ENCODE measurements around the gene MYLIP.

MYLIP gene

GRCh38 chr6:16108921-16109658 lies 19.8 kb upstream of the MYLIP start:
- DNase-seq: no peak

GRCh38 chr6:16109659-16110305 lies 19.1 kb upstream of the MYLIP start:
- no peak for DNase-seq

- no peak for DNase-seq
These were observed 10.1 kb upstream of the MYLIP start for GRCh38 chr6:16118825-16119224.

- DNase-seq: no peak
These were observed 7.5 kb upstream of the MYLIP start for GRCh38 chr6:16121339-16121738.

GRCh38 chr6:16122197-16122596 lies 6.7 kb upstream of the MYLIP start:
- no peak for DNase-seq

DNA sequence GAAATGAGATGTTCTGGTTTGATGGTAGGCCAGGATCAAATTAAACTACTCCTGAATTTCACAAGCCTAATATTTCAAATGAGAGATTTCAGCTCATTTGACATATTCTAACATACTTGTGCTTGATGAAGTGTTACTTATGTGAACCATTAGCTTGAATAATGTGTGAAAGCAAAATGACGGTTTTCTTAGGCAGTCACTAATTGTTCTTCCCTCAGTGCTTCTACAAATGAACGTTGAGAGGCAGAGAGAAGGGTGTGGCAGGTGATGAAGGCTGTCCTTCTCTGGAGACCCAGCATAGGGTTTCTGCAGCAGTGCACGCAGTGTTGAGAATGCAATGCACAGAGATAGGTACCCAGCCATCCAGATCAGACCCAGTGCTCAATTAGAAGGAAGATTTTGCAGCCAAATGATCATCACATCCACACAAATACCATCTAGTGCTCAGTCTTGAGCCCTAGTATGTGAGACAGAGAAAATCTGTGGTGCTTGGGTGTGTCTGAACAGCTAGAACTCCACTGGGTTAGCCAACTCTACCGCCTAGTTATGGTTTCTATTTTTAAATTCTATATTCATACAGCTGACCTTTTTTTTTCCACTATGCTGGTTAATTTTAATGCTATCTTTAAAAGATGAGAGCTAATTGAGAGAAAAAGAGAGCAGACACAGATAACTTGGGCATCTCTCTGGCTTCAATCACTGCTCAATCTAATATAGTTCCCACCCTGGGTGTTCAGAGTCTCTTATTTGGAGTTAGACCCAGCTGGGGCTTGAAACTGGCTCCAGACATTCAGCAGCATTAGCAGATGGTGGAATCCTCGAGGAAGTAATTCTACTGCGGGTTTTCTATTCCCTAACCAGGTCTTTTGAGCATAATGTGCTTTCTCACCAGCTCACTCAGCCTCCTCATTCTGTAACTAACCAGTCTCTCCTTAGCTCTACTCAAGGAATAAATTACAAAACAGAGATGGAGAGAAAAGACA lies 4.4 kb upstream of the MYLIP start:
- no peak for DNase-seq

DNA sequence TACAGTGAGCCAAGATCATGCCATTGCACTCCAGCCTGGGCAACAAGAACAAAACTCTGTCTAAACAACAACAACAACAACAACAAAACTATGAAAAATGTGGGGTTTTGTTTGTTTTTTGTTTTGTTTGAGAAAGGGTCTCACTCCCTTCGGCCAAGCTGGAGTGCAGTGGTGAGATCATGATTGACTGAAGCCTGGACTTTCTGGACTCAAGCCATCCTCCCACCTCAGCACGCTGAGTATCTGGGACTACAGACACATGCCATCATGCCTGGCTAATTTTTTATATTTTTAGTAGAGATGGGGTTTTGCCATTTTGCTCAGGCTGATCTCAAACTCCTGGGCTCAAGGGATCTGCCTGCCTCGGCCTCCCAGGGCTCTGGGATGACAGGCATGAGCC lies 2.8 kb upstream of the MYLIP start:
- no peak for DNase-seq

GRCh38 chr6:16126861-16127260 lies 2.0 kb upstream of the MYLIP start:
- DNase-seq: no peak

- no peak for DNase-seq
These were observed 1.4 kb upstream of the MYLIP start for GRCh38 chr6:16127471-16127870.

DNA sequence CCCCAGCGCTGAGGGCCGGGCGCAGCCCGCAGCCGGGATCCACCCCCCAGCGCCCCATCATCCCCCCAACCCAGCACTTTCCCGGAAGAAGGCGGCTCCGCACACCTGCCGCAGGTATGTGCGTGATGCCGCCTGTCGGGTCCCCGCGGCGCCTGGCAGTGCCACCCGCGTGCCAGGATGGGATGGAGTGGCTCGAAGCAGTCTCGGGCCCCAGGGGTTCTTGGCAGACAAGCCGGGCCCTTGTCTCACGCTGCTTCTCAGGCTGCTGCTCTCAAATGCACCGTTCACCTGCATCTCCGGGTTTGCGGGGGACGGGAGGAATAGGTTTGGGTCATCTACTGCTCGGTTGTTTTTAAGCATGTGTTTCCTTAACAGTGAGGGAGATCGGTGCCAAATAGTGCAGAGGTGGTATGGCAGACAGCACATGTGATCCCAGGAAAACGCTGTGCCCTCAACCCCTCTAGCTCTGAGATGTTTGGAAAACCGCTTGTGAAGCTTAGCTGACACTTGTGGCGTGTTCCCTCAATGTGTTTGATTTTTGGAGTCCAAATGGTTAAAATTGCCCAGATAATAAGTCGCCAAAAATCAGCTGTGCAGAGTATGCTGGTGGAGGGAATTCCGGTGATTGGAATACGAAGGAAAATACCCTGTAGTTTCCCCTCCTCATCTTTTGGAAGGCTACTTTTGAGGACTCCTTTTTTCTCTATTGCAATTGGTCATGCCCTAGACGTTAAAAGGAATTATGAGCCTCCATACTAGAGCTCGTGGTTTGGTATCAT lies 926 bp downstream of the MYLIP start:
- peak; percentile 39 for DNase-seq

DNA sequence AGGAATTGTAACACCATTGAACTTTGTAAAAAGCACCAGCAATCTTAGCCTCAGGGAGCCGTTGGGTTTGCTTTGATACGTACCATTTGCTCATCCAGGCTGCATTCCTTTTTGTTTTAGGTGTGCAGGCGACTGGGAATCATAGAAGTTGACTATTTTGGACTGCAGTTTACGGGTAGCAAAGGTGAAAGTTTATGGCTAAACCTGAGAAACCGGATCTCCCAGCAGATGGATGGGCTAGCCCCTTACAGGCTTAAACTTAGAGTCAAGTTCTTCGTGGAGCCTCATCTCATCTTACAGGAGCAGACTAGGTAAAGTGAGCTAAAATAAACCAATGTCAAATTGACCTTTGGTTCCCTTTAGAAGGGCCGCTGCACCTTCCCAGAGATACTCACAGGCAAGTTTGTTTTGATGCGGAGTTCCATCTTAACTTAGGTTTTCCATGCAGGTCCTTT lies 1.6 kb downstream of the MYLIP start:
- no peak for DNase-seq

GRCh38 chr6:16130932-16131387 lies 2.1 kb downstream of the MYLIP start:
- DNase-seq: peak; percentile 26

- DNase-seq: no peak
These were observed 4.0 kb downstream of the MYLIP start for GRCh38 chr6:16132909-16133308.

- DNase-seq: no peak
These were observed 5.5 kb downstream of the MYLIP start for GRCh38 chr6:16134430-16134829.

DNA sequence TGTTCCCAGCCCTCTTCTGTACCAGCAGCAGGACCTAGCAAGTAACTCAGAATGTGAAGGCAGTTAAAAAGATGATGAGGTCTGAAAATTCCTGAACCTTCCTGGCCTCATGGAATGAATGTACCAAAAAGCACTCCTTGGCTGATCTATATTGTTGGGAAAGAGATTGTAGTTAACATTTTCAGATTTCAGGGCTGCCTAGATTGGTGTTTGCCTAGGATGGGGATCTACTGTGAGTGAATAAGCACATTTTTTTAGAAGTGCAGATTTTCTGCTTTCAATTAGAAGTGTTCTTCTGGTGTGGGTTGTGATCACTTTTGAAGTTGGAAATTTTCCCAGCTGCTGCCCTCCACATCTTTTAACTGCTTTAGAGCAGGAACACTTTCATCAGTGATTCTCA lies 6.2 kb downstream of the MYLIP start:
- DNase-seq: no peak

GRCh38 chr6:16136091-16136490 lies 7.2 kb downstream of the MYLIP start:
- DNase-seq: peak; percentile 18

GRCh38 chr6:16136621-16137450 lies 8.0 kb downstream of the MYLIP start:
- peak; percentile 41 for DNase-seq

DNA sequence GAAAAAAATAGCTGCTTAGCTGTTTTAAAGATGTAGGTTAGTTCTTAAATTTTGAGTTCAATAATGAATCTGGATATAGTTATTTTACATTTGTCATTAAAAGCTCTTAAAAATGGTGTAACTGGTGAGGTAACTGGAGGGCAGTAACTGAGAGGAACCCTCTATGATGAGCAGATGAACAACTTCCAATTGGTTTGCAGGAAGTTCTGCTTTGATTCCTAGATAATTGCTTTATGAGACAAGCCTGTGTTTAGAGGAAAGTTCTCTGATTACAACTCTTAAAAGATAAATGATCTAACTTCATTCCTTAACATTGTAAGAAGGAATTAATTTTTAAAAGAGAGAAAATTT lies 8.5 kb downstream of the MYLIP start:
- no peak for DNase-seq

DNA sequence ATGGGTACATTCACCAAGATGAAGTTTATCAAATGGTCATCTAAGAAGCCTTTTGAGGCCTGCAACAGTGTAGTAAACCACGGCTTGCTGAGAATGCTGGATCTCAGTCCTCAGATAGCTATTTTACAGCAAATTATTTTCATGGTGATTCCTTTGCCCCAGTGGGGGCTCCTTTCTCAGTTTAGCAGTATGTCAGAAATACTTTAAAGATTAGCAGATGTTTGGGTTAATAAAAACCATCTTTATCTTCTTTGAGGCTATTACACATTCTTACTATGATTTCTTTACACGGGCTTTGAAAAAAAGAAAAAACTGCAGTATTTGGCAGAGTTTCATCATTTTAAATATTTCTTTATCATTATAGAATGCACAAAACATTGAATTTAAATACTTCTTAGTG lies 10.7 kb downstream of the MYLIP start:
- DNase-seq: no peak

DNA sequence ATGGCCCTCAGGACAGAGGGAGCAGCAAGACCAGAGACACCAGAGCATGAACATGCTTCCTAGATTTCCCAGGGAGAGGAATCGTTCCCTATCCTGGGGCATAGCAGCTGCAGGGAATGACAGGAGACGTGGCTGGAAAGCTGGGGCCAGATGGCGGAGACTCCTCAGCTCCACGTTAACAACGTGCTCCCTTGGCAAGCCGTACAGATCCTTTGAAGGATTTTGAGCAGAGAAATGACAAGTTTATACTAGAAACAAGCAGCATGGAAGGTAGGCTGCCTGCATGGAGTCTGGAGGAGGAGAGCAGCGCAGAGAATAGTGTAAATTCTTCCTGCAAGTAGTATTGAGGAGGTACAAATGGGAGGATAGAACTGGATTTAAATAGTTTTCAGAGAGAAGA lies 11.7 kb downstream of the MYLIP start:
- DNase-seq: no peak

- no peak for DNase-seq
These were observed 12.6 kb downstream of the MYLIP start for GRCh38 chr6:16141514-16141913.

- DNase-seq: no peak
These were observed 16.2 kb downstream of the MYLIP start for GRCh38 chr6:16145038-16145437.

Measured in activated gamma-delta T cell treated with Interleukin-2 at 50 U/mL for 16 hours (primary cell).